GM18502 (cell line): Measurements from ENCODE around the gene CNNM3.
"Not testable (repeated sequence)": the region's sequence is repeated elsewhere in the genome, so short reads cannot be mapped to it uniquely, and the experiment has no call there.

Experiments used
- ATAC-seq: cut with Tn5 transposase; IDR thresholded peaks from one replicate; pipeline ENCODE4 v1.9.1; 2021; ENCODE audit warnings: mild to moderate bottlenecking; ENCODE audit not compliant: unreplicated experiment, poor library complexity

CNNM3 gene

GRCh38 chr2:96816127-96816835 is at the start of gene CNNM3:
Gene CNNM3, plus strand, starts transcription at chr2:96816268. Its CDS starts 10 bp downstream, at chr2:96816278.
- peak; percentile 90 for ATAC-seq

- ATAC-seq = no peak
These were observed 48.8 kb upstream of the CNNM3 start for GRCh38 chr2:96767135-96767871.

- peak; percentile 46 for ATAC-seq
These were observed 47.9 kb upstream of the CNNM3 start for GRCh38 chr2:96768083-96768561.

GRCh38 chr2:96769814-96770213 is 46.3 kb upstream of the CNNM3 start:
- ATAC-seq = no peak

- ATAC-seq = no peak
These were observed 45.4 kb upstream of the CNNM3 start for GRCh38 chr2:96770442-96771202.

GRCh38 chr2:96771796-96772618 is 44.1 kb upstream of the CNNM3 start:
- ATAC-seq = no peak

GRCh38 chr2:96772903-96773671 is 43.0 kb upstream of the CNNM3 start:
- ATAC-seq = peak; percentile 52

- ATAC-seq = peak; percentile 38
These were observed 42.1 kb upstream of the CNNM3 start for GRCh38 chr2:96773922-96774321.

- ATAC-seq = no peak
These were observed 40.9 kb upstream of the CNNM3 start for GRCh38 chr2:96775160-96775559.

GRCh38 chr2:96783388-96783787 is 32.7 kb upstream of the CNNM3 start:
- ATAC-seq = no peak

GRCh38 chr2:96787411-96787810 is 28.7 kb upstream of the CNNM3 start:
- no peak for ATAC-seq

- ATAC-seq = no peak
These were observed 27.4 kb upstream of the CNNM3 start for GRCh38 chr2:96788442-96789244.

- no peak for ATAC-seq
These were observed 26.8 kb upstream of the CNNM3 start for GRCh38 chr2:96789245-96789617.

- no peak for ATAC-seq
These were observed 23.0 kb upstream of the CNNM3 start for GRCh38 chr2:96792772-96793749.

GRCh38 chr2:96795076-96795475 is 21.0 kb upstream of the CNNM3 start:
- no peak for ATAC-seq

- ATAC-seq = not testable (repeated sequence)
These were observed 19.6 kb upstream of the CNNM3 start for GRCh38 chr2:96796497-96796896.

- ATAC-seq = no peak
These were observed 18.9 kb upstream of the CNNM3 start for GRCh38 chr2:96797066-96797625.
